Keratinocyte (primary cell): ENCODE data around the gene APLP2. TPM values are rescaled to one million over a fixed set of nuclear protein-coding genes. Genes with fewer than 3 reads are reported as not detected.

Experiments used
- DNase-seq: peaks from one replicate; pipeline ENCODE4 v3.0.0-alpha.2; 2011; ENCODE audit warnings: low read depth, missing footprints, low spot score
- FAIRE-seq: peaks from 2 replicates; lab custom pipeline; 2011; peaks lifted over from hg19 to GRCh38; lab: Jason Lieb, UNC
- H2AFZ ChIP-seq: 2 replicates; pipeline ENCODE4 v1.6.0; 2012; ENCODE audit warnings: low read length, control low read depth, inconsistent platforms; ENCODE audit not compliant: control insufficient read depth
- H3K27ac ChIP-seq: 2 replicates; pipeline ENCODE4 v1.5.1; 2011; ENCODE audit warnings: low read length; ENCODE audit not compliant: control insufficient read depth, insufficient read depth
- H3K27me3 ChIP-seq: 3 replicates; pipeline ENCODE4 v1.6.0; 2011; ENCODE audit warnings: low read length; ENCODE audit not compliant: control insufficient read depth, insufficient read depth; ENCODE audit errors: extremely low read depth
- H3K36me3 ChIP-seq, 2 experiments: 2 replicates in 1 of 2; 3 replicates in 1 of 2; pipeline ENCODE4 v1.5.1; 2011; ENCODE audit warnings: low read length in 2 of 2, mild to moderate bottlenecking in 1 of 2; ENCODE audit not compliant: control insufficient read depth in 2 of 2, insufficient read depth in 2 of 2; ENCODE audit errors: extremely low read depth in 1 of 2
- H3K4me1 ChIP-seq: 3 replicates; pipeline ENCODE4 v1.5.1; 2011; ENCODE audit warnings: low read length; ENCODE audit not compliant: control insufficient read depth, insufficient read depth; ENCODE audit errors: extremely low read depth
- H3K4me2 ChIP-seq: 3 replicates; pipeline ENCODE4 v1.6.0; 2011; ENCODE audit warnings: low read depth, low read length; ENCODE audit not compliant: control insufficient read depth, insufficient read depth; ENCODE audit errors: extremely low read depth
- H3K4me3 ChIP-seq, 3 experiments: fragments of 200-600 bp in 1 of 3; sonication (generic) in 1 of 3; 2 replicates in 2 of 3; 3 replicates in 1 of 3; pipeline ENCODE4 v1.5.1; 2011 to 2016; ENCODE audit warnings: low read length in 3 of 3, mild to moderate bottlenecking in 3 of 3, control low read depth in 2 of 3, inconsistent platforms in 1 of 3, low read depth in 1 of 3, mixed read lengths in 1 of 3, mixed run types in 1 of 3, moderate library complexity in 1 of 3; ENCODE audit not compliant: control insufficient read depth in 2 of 3, insufficient read depth in 2 of 3; ENCODE audit errors: extremely low read depth in 1 of 3
- H3K79me2 ChIP-seq: 2 replicates; pipeline ENCODE4 v1.6.0; 2012; ENCODE audit warnings: low read length; ENCODE audit not compliant: control insufficient read depth, insufficient read depth
- H3K9ac ChIP-seq: 3 replicates; pipeline ENCODE4 v1.6.0; 2011; ENCODE audit warnings: low read length; ENCODE audit not compliant: control insufficient read depth, insufficient read depth; ENCODE audit errors: extremely low read depth
- H3K9me1 ChIP-seq: 3 replicates; pipeline ENCODE4 v1.6.0; 2011; ENCODE audit warnings: low read length; ENCODE audit not compliant: control insufficient read depth, insufficient read depth; ENCODE audit errors: extremely low read depth
- H3K9me3 ChIP-seq: 2 replicates; pipeline ENCODE4 v1.5.1; 2012; ENCODE audit warnings: low read depth, low read length; ENCODE audit not compliant: control insufficient read depth
- H4K20me1 ChIP-seq: 3 replicates; pipeline ENCODE4 v1.6.0; 2011; ENCODE audit warnings: low read length; ENCODE audit not compliant: control insufficient read depth, insufficient read depth; ENCODE audit errors: extremely low read depth
- EZH2 ChIP-seq: IDR thresholded peaks from one replicate; pipeline ENCODE4 v1.6.1; 2012; ENCODE audit warnings: inconsistent platforms, mild to moderate bottlenecking, low read length, moderate library complexity
- dilution Hi-C: fragments of 300-500 bp; cut with MboI; formaldehyde crosslinking; loops from one replicate; pipeline ENCODE4 v1.7.0; 2020; ENCODE audit warnings: low sequenced_read_pairs; ENCODE audit not compliant: extremely low pct_ligation_motif_present
- polyA plus RNA-seq, 5 experiments: library from polyadenylated mRNA; depleted of rRNA in 3 of 5; stranded (reverse) in 3 of 5; stranded (forward) in 1 of 5; unstranded in 1 of 5; fragments of >200 nt; gene quantifications; 1 replicate in 1 of 5; 2 replicates in 3 of 5; 3 replicates in 1 of 5; pipeline versions ENCODE4 v1.2.1 to v1.2.3, GENCODE V29; 2011 to 2012; ENCODE audit warnings: missing spikeins in 2 of 5, low read depth in 1 of 5, low replicate concordance in 1 of 5
- TF ChIP-seq, protein P1 (sequence below), 3 experiments: IDR thresholded peaks in 1 of 3; conservative IDR thresholded peaks in 1 of 3; optimal IDR thresholded peaks in 1 of 3; 2 replicates in 2 of 3; 3 replicates in 1 of 3; pipeline versions ENCODE3 to v1.5.1; 2011; ENCODE audit warnings: low read length in 3 of 3, mild to moderate bottlenecking in 3 of 3, moderate library complexity in 2 of 3, control low read depth in 1 of 3, inconsistent platforms in 1 of 3; ENCODE audit not compliant: insufficient read depth in 2 of 3; ENCODE audit errors: extremely low read depth in 1 of 3

Gene APLP2
- polyA plus RNA-seq, 1 donor (not counting 4 experiments of a cell fraction or from before 2014, with no cell fraction given): 531 TPM

GRCh38 chr11:130157101-130157500 lies 87.4 kb downstream of the APLP2 start:
- no peak overlapping the region for H3K27ac ChIP-seq
- no peaks in the 10 kb centered on the region for H3K36me3 ChIP-seq
- H2AFZ ChIP-seq: no peak overlapping the region
- no peak for FAIRE-seq
- H3K9me3 ChIP-seq: no peaks in the 10 kb centered on the region
- TF ChIP-seq, protein P1, sequence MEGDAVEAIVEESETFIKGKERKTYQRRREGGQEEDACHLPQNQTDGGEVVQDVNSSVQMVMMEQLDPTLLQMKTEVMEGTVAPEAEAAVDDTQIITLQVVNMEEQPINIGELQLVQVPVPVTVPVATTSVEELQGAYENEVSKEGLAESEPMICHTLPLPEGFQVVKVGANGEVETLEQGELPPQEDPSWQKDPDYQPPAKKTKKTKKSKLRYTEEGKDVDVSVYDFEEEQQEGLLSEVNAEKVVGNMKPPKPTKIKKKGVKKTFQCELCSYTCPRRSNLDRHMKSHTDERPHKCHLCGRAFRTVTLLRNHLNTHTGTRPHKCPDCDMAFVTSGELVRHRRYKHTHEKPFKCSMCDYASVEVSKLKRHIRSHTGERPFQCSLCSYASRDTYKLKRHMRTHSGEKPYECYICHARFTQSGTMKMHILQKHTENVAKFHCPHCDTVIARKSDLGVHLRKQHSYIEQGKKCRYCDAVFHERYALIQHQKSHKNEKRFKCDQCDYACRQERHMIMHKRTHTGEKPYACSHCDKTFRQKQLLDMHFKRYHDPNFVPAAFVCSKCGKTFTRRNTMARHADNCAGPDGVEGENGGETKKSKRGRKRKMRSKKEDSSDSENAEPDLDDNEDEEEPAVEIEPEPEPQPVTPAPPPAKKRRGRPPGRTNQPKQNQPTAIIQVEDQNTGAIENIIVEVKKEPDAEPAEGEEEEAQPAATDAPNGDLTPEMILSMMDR (optimal IDR thresholded peaks at IDR 0.05 in 1 of 3, IDR thresholded peaks at IDR 0.05 in 1 of 3, conservative IDR thresholded peaks at IDR 0.05 in 1 of 3; ENCODE audit: extremely low read depth in 1 of 3, insufficient read depth in 2 of 3, low read length in 3 of 3): no peak
- no peak for TF ChIP-seq EZH2
- peaks cover 4% of the 10 kb centered on the region for H4K20me1 ChIP-seq
- H3K4me1 ChIP-seq: peaks cover 15% of the 10 kb centered on the region
- H3K27me3 ChIP-seq: peaks cover 15% of the 10 kb centered on the region
- no peak for DNase-seq
- H3K9me1 ChIP-seq: peaks cover 7% of the 10 kb centered on the region
- H3K4me3 ChIP-seq: no peak overlapping the region
- no peak overlapping the region for H3K4me2 ChIP-seq
- no peak overlapping the region for H3K9ac ChIP-seq
- peaks cover 20% of the 10 kb centered on the region for H3K79me2 ChIP-seq
- dilution Hi-C loops: no loop called here

GRCh38 chr11:130157840-130158239 lies 88.1 kb downstream of the APLP2 start:
- dilution Hi-C loops: no loop called here
- no peak for DNase-seq
- no peak for TF ChIP-seq EZH2
- TF ChIP-seq, protein P1 (optimal IDR thresholded peaks at IDR 0.05 in 1 of 3, IDR thresholded peaks at IDR 0.05 in 1 of 3, conservative IDR thresholded peaks at IDR 0.05 in 1 of 3; ENCODE audit: extremely low read depth in 1 of 3, insufficient read depth in 2 of 3, low read length in 3 of 3): no peak
- Histone ChIP-seq H3K9ac (no peak overlapping the region), H3K4me1 (peaks cover 22% of the 10 kb centered on the region), H3K4me2 (no peak overlapping the region), H3K9me3 (no peaks in the 10 kb centered on the region), H3K36me3 (no peaks in the 10 kb centered on the region), H4K20me1 (peaks cover 4% of the 10 kb centered on the region), H3K27ac (no peak overlapping the region), H3K4me3 (no peak overlapping the region), H3K79me2 (peaks cover 26% of the 10 kb centered on the region), H2AFZ (no peak overlapping the region), H3K9me1 (peaks cover 10% of the 10 kb centered on the region), H3K27me3 (peaks cover 15% of the 10 kb centered on the region)
- no peak for FAIRE-seq
